HCT116 (cell line): ENCODE results near the gene FEM1B. TPM values are rescaled to one million over a fixed set of nuclear protein-coding genes. Genes with fewer than 3 reads are reported as not detected.

Experiments
- ATAC-seq: fragments of 200-7000 bp; cut with Tn5 transposase; 2 replicates; pipeline ENCODE4 v1.9.1; 2020; ENCODE audit warnings: mild to moderate bottlenecking, moderate library complexity
- BruUV-seq: library from RNA; stranded (reverse); fragments of 400-500 nt; replicated peaks from 2 replicates; lab custom pipeline; 2021; lab: Mats Ljungman, UMichigan
- CTCF ChIA-PET: fragments of 300-600 bp; sonication (Branson Sonifier 250); formaldehyde crosslinking; loops from one replicate; lab custom pipeline; 2021; ENCODE audit warnings: antibody characterized with exemption; lab: Charles Lee
- POLR2A ChIA-PET: fragments of 300-600, 350-600 bp; sonication (Branson Sonifier 250); formaldehyde crosslinking; loops from one replicate; lab custom pipeline; 2021; ENCODE audit warnings: antibody characterized with exemption; lab: Charles Lee
- RAD21 ChIA-PET, 2 experiments: fragments of 300-600 bp; sonication (Branson Sonifier 250); formaldehyde crosslinking; loops; one replicate each; lab custom pipeline; 2023; ENCODE audit warnings: low total read pairs in 2 of 2; ENCODE audit not compliant: uncharacterized antibody in 2 of 2, unreplicated experiment in 2 of 2, low non-redundant PET in 1 of 2; lab: Charles Lee
- DNase-seq: peaks from one replicate; pipeline ENCODE4 v3.0.0-alpha.2; 2010; ENCODE audit warnings: low read depth, low spot score
- H2AFZ ChIP-seq: fragments of 200-600 bp; shearing (Covaris generic), sonication (generic); 2 replicates; pipeline ENCODE4 v1.6.1; 2017; ENCODE audit warnings: low read depth, mixed run types, mixed read lengths, antibody characterized with exemption, low read length; ENCODE audit not compliant: poor library complexity, severe bottlenecking
- H3K27ac ChIP-seq: 2 replicates; pipeline ENCODE4 v1.5.1; 2012; ENCODE audit warnings: low read depth, low read length
- H3K27me3 ChIP-seq: fragments of 200-600 bp; sonication (generic); 2 replicates; pipeline ENCODE4 v1.6.1; 2016; ENCODE audit warnings: mixed run types, low read length, mixed read lengths; ENCODE audit not compliant: insufficient read depth
- H3K36me3 ChIP-seq, 2 experiments: fragments of 200-500 bp in 1 of 2; fragments of 200-600 bp in 1 of 2; sonication (Bioruptor generic) in 1 of 2; sonication (generic) in 1 of 2; 2 replicates each; pipeline versions ENCODE4 v1.5.1 to v1.6.1; 2014 to 2016; ENCODE audit warnings: low read length in 2 of 2, inconsistent platforms in 1 of 2, mixed read lengths in 1 of 2, mixed run types in 1 of 2; ENCODE audit not compliant: insufficient read depth in 2 of 2, control insufficient read depth in 1 of 2
- H3K4me1 ChIP-seq, 2 experiments: fragments of 200-600 bp in 1 of 2; sonication (generic) in 1 of 2; 2 replicates each; pipeline versions ENCODE4 v1.5.1 to v1.6.1; 2012 to 2017; ENCODE audit warnings: low read length in 2 of 2, inconsistent platforms in 1 of 2, mild to moderate bottlenecking in 1 of 2, mixed read lengths in 1 of 2, mixed run types in 1 of 2, moderate library complexity in 1 of 2; ENCODE audit not compliant: insufficient read depth in 2 of 2, control insufficient read depth in 1 of 2
- H3K4me2 ChIP-seq: fragments of 200-600 bp; sonication (generic); 2 replicates; pipeline ENCODE4 v1.6.1; 2017; ENCODE audit warnings: mixed run types, low read length, mixed read lengths
- H3K4me3 ChIP-seq, 2 experiments: fragments of 200-600 bp in 1 of 2; sonication (generic) in 1 of 2; replicated peaks in 1 of 2; 2 replicates each; pipeline ENCODE4 v1.5.1; 2011 to 2016; ENCODE audit warnings: low read length in 2 of 2, control low read depth in 1 of 2, low read depth in 1 of 2, mild to moderate bottlenecking in 1 of 2, mixed read lengths in 1 of 2, mixed run types in 1 of 2
- H3K79me2 ChIP-seq: fragments of 200-600 bp; sonication (generic); 2 replicates; pipeline ENCODE4 v1.6.1; 2017; ENCODE audit warnings: mild to moderate bottlenecking, mixed run types, low read length, moderate library complexity, mixed read lengths; ENCODE audit not compliant: insufficient read depth
- H3K9ac ChIP-seq: fragments of 200-600 bp; sonication (generic); 2 replicates; pipeline ENCODE4 v1.6.1; 2016; ENCODE audit warnings: low read length, mixed read lengths
- H3K9me2 ChIP-seq: fragments of 200-600 bp; sonication (generic), shearing (Covaris generic); 2 replicates; pipeline ENCODE4 v1.6.1; 2017; ENCODE audit warnings: mixed run types, mild to moderate bottlenecking, moderate library complexity; ENCODE audit not compliant: insufficient read depth
- H3K9me3 ChIP-seq, 2 experiments: fragments of 200-500 bp in 1 of 2; fragments of 200-600 bp in 1 of 2; sonication (Bioruptor generic) in 1 of 2; sonication (generic) in 1 of 2; 2 replicates each; pipeline ENCODE4 v1.6.1; 2014 to 2017; ENCODE audit warnings: low read length in 2 of 2, mixed read lengths in 2 of 2, inconsistent platforms in 1 of 2, low read depth in 1 of 2, mild to moderate bottlenecking in 1 of 2, mixed run types in 1 of 2, moderate library complexity in 1 of 2; ENCODE audit not compliant: control insufficient read depth in 1 of 2, insufficient read depth in 1 of 2
- H4K20me1 ChIP-seq: fragments of 200-600 bp; sonication (generic), shearing (Covaris generic); 2 replicates; pipeline ENCODE4 v1.6.1; 2017; ENCODE audit warnings: mixed run types, mild to moderate bottlenecking, moderate library complexity; ENCODE audit not compliant: insufficient read depth
- CBX3 ChIP-seq: IDR thresholded peaks from 2 replicates; pipeline ENCODE4 v1.6.1; 2012; ENCODE audit warnings: low read depth
- EGR1 ChIP-seq: IDR thresholded peaks from 2 replicates; pipeline ENCODE4 v1.6.1; 2012; ENCODE audit warnings: low read depth
- EZH2 ChIP-seq: fragments of 200-600 bp; sonication (generic); IDR thresholded peaks from 2 replicates; pipeline ENCODE4 v1.6.1; 2017; ENCODE audit warnings: antibody characterized with exemption, mixed run types
- EZH2phosphoT487 ChIP-seq: fragments of 200-600 bp; IDR thresholded peaks from 2 replicates; pipeline ENCODE4 v1.6.1; 2018; ENCODE audit warnings: antibody characterized with exemption, borderline replicate concordance
- FOSL1 ChIP-seq: IDR thresholded peaks from 2 replicates; pipeline ENCODE4 v1.6.1; 2012; ENCODE audit warnings: low read depth
- JUND ChIP-seq: IDR thresholded peaks from 2 replicates; pipeline ENCODE4 v1.6.1; 2012
- POLR2A ChIP-seq: IDR thresholded peaks from 2 replicates; pipeline ENCODE4 v1.7.0; 2011; ENCODE audit warnings: borderline replicate concordance; ENCODE audit not compliant: insufficient read depth, insufficient read length; ENCODE audit errors: extremely low read depth
- POLR2AphosphoS5 ChIP-seq: IDR thresholded peaks from 2 replicates; pipeline ENCODE4 v1.6.1; 2011; ENCODE audit warnings: mild to moderate bottlenecking, low read depth, low read length, moderate library complexity
- RAD21 ChIP-seq: IDR thresholded peaks from 2 replicates; pipeline ENCODE4 v1.6.1; 2012; ENCODE audit warnings: low read depth, mild to moderate bottlenecking
- SP1 ChIP-seq: IDR thresholded peaks from 2 replicates; pipeline ENCODE4 v1.6.1; 2012; ENCODE audit warnings: low read depth
- SRF ChIP-seq: IDR thresholded peaks from 2 replicates; pipeline ENCODE4 v1.6.1; 2012; ENCODE audit warnings: low read depth
- TCF7L2 ChIP-seq: IDR thresholded peaks from 2 replicates; pipeline ENCODE4 v1.7.0; 2011; ENCODE audit warnings: borderline replicate concordance, inconsistent platforms; ENCODE audit not compliant: insufficient read depth, insufficient read length; ENCODE audit errors: extremely low read depth
- YY1 ChIP-seq: IDR thresholded peaks from 2 replicates; pipeline ENCODE4 v1.6.1; 2011; ENCODE audit warnings: low read length, low read depth, moderate library complexity, mild to moderate bottlenecking; ENCODE audit not compliant: insufficient replicate concordance; ENCODE audit errors: extremely low read depth
- ZFX ChIP-seq: fragments of 450-650 bp; IDR thresholded peaks from 2 replicates; pipeline ENCODE4 v1.6.1; 2017
- ZNF274 ChIP-seq: fragments of 200-500 bp; sonication (Bioruptor generic); IDR thresholded peaks from 2 replicates; pipeline ENCODE4 v1.6.1; 2014; ENCODE audit warnings: mild to moderate bottlenecking, low read depth, low read length, inconsistent platforms
- intact Hi-C: fragments of 100-400 bp; cut with micrococcal nuclease; formaldehyde crosslinking; loops from 2 replicates; pipeline ENCODE4 v1.10.0; 2022
- total RNA-seq: library from RNA; stranded (reverse); gene quantifications from one replicate; pipeline ENCODE4 v1.2.1, GENCODE V29; 2021; ENCODE audit not compliant: unreplicated experiment
- TF ChIP-seq, protein P1 (sequence below): IDR thresholded peaks from 2 replicates; pipeline ENCODE4 v1.6.1; 2011; ENCODE audit warnings: mild to moderate bottlenecking, low read length, moderate library complexity; ENCODE audit not compliant: insufficient replicate concordance; ENCODE audit errors: extremely low read depth
- TF ChIP-seq, protein P2 (sequence below): IDR thresholded peaks from 2 replicates; pipeline ENCODE4 v1.6.1; 2012
- TF ChIP-seq, protein P3 (sequence below), 3 experiments: fragments of 200-600 bp in 1 of 3; sonication (generic) in 1 of 3; IDR thresholded peaks in 2 of 3; conservative IDR thresholded peaks in 1 of 3; 2 replicates each; pipeline ENCODE4 v1.5.1; 2012 to 2017; ENCODE audit warnings: low read depth in 2 of 3, low read length in 2 of 3, antibody characterized with exemption in 1 of 3, borderline replicate concordance in 1 of 3, control low read depth in 1 of 3, mild to moderate bottlenecking in 1 of 3, mixed read lengths in 1 of 3, mixed run types in 1 of 3, moderate library complexity in 1 of 3; ENCODE audit not compliant: insufficient read depth in 1 of 3
- TF ChIP-seq, protein P4 (sequence below): IDR thresholded peaks from 2 replicates; pipeline ENCODE4 v1.6.1; 2012

FEM1B gene
- total RNA-seq, 1 experiment from 2014 or later, result 39.7 TPM

DNA sequence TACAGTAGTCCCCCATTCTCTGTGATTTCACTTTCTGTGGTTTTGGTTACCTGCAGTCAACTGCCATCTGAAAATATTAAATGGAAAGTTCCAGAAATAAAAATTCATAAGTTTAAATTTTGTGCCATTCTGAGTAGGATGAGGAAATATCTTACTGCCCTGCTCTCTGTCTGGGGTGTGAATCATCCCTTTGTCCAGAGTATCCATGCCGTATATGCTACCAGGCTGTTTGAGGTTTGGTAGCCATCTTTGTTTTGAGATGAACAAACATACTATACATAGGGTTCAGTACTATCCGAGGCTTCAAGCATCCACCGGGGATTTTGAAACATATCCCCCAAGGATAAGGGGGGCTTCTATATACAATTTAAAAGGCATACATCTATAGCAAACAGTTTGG is 16.3 kb upstream of the FEM1B start:
- Histone ChIP-seq H3K36me3 (no peaks in the 10 kb centered on the region), H3K27ac (no peak overlapping the region), H3K9ac (no peak overlapping the region), H3K4me2 (no peak overlapping the region), H4K20me1 (no peaks in the 10 kb centered on the region), H3K79me2 (no peaks in the 10 kb centered on the region), H2AFZ (no peak overlapping the region), H3K9me2 (no peaks in the 10 kb centered on the region), H3K27me3 (no peaks in the 10 kb centered on the region), H3K4me3 (no peak overlapping the region), H3K4me1 (no peaks in the 10 kb centered on the region), H3K9me3 (no peaks in the 10 kb centered on the region)
- ChIA-PET POLR2A (no interaction called here), CTCF (no interaction called here), RAD21 (no interaction called here)
- ATAC-seq (no peak), DNase-seq (no peak)
- BruUV-seq, result no TSS peak
- intact Hi-C loops, result no loop called here
- TF ChIP-seq YY1 (no peak), ZNF274 (no peak), FOSL1 (no peak), EZH2phosphoT487 (no peak), POLR2A (no peak), CBX3 (no peak), EZH2 (no peak), ZFX (no peak), EGR1 (no peak), TCF7L2 (no peak), RAD21 (no peak), POLR2AphosphoS5 (no peak), SRF (no peak), JUND (no peak), SP1 (no peak)
- TF ChIP-seq, protein P1, sequence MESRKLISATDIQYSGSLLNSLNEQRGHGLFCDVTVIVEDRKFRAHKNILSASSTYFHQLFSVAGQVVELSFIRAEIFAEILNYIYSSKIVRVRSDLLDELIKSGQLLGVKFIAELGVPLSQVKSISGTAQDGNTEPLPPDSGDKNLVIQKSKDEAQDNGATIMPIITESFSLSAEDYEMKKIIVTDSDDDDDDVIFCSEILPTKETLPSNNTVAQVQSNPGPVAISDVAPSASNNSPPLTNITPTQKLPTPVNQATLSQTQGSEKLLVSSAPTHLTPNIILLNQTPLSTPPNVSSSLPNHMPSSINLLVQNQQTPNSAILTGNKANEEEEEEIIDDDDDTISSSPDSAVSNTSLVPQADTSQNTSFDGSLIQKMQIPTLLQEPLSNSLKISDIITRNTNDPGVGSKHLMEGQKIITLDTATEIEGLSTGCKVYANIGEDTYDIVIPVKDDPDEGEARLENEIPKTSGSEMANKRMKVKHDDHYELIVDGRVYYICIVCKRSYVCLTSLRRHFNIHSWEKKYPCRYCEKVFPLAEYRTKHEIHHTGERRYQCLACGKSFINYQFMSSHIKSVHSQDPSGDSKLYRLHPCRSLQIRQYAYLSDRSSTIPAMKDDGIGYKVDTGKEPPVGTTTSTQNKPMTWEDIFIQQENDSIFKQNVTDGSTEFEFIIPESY, result no peak
- TF ChIP-seq, protein P2, sequence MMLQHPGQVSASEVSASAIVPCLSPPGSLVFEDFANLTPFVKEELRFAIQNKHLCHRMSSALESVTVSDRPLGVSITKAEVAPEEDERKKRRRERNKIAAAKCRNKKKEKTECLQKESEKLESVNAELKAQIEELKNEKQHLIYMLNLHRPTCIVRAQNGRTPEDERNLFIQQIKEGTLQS, result no peak
- TF ChIP-seq, protein P3, sequence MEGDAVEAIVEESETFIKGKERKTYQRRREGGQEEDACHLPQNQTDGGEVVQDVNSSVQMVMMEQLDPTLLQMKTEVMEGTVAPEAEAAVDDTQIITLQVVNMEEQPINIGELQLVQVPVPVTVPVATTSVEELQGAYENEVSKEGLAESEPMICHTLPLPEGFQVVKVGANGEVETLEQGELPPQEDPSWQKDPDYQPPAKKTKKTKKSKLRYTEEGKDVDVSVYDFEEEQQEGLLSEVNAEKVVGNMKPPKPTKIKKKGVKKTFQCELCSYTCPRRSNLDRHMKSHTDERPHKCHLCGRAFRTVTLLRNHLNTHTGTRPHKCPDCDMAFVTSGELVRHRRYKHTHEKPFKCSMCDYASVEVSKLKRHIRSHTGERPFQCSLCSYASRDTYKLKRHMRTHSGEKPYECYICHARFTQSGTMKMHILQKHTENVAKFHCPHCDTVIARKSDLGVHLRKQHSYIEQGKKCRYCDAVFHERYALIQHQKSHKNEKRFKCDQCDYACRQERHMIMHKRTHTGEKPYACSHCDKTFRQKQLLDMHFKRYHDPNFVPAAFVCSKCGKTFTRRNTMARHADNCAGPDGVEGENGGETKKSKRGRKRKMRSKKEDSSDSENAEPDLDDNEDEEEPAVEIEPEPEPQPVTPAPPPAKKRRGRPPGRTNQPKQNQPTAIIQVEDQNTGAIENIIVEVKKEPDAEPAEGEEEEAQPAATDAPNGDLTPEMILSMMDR (IDR thresholded peaks at IDR 0.05 in 2 of 3, conservative IDR thresholded peaks at IDR 0.05 in 1 of 3; ENCODE audit: borderline replicate concordance in 1 of 3, insufficient read depth in 1 of 3, low read depth in 2 of 3, low read length in 2 of 3), result no peak
- TF ChIP-seq, protein P4, sequence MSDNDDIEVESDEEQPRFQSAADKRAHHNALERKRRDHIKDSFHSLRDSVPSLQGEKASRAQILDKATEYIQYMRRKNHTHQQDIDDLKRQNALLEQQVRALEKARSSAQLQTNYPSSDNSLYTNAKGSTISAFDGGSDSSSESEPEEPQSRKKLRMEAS, result no peak
